WTC11 (cell line): Measurements from ENCODE around the gene HNRNPM. TPM values are rescaled to one million over a fixed set of nuclear protein-coding genes. Genes with fewer than 3 reads are reported as not detected.

Source experiments
- ATAC-seq: fragments of 200-7000 bp; cut with Tn5 transposase; 2 replicates; pipeline ENCODE4 v1.10.0; 2021; ENCODE audit warnings: mild to moderate bottlenecking, moderate library complexity
- CTCF ChIA-PET: fragments of 300-600 bp; sonication (Branson Sonifier 250); formaldehyde crosslinking; loops from one replicate; lab custom pipeline; 2021; ENCODE audit warnings: antibody characterized with exemption; lab: Charles Lee
- POLR2A ChIA-PET: fragments of 350-600 bp; sonication (Branson Sonifier 250); formaldehyde crosslinking; loops from one replicate; lab custom pipeline; 2021; ENCODE audit warnings: antibody characterized with exemption; lab: Charles Lee
- DNase-seq: peaks from one replicate; pipeline ENCODE4 v3.0.0; 2021; ENCODE audit warnings: low spot score
- H3K27ac Mint-ChIP-seq: 2 replicates; pipeline ENCODE4 v1.8.0; 2021; ENCODE audit warnings: mixed read lengths
- H3K27me3 Mint-ChIP-seq: 2 replicates; pipeline ENCODE4 v1.8.0; 2021; ENCODE audit warnings: low read depth, mild to moderate bottlenecking, moderate library complexity, mixed read lengths
- H3K36me3 Mint-ChIP-seq: 2 replicates; pipeline ENCODE4 v1.8.0; 2021; ENCODE audit warnings: mixed read lengths
- H3K4me1 Mint-ChIP-seq: 2 replicates; pipeline ENCODE4 v1.8.0; 2022; ENCODE audit warnings: mixed read lengths
- H3K4me3 Mint-ChIP-seq: 2 replicates; pipeline ENCODE4 v1.8.0; 2021; ENCODE audit warnings: mild to moderate bottlenecking, moderate library complexity, mixed read lengths
- H3K9me3 Mint-ChIP-seq: 2 replicates; pipeline ENCODE4 v1.8.0; 2021; ENCODE audit warnings: mixed read lengths
- E2F5 ChIP-seq: sonication (generic); formaldehyde crosslinking; IDR thresholded peaks from 2 replicates; pipeline ENCODE4 v1.8.1; 2022; ENCODE audit warnings: mild to moderate bottlenecking, moderate library complexity, missing genetic modification reagents
- ELF4 ChIP-seq: sonication (generic); formaldehyde crosslinking; IDR thresholded peaks from 2 replicates; pipeline ENCODE4 v1.8.1; 2022; ENCODE audit warnings: low read depth, mild to moderate bottlenecking, moderate library complexity, missing genetic modification reagents
- ETV6 ChIP-seq: sonication (generic); formaldehyde crosslinking; IDR thresholded peaks from 2 replicates; pipeline ENCODE4 v1.8.1; 2022; ENCODE audit warnings: mild to moderate bottlenecking, missing genetic modification reagents
- FOXP1 ChIP-seq: sonication (generic); formaldehyde crosslinking; IDR thresholded peaks from 2 replicates; pipeline ENCODE4 v1.8.0; 2022; ENCODE audit warnings: missing genetic modification reagents, mild to moderate bottlenecking, moderate library complexity, borderline replicate concordance
- GABPB1 ChIP-seq: sonication (generic); formaldehyde crosslinking; IDR thresholded peaks from 2 replicates; pipeline ENCODE4 v1.8.1; 2023; ENCODE audit warnings: mild to moderate bottlenecking, missing genetic modification reagents
- GRHL2 ChIP-seq: fragments of 250-450 bp; sonication (Bioruptor Pico); IDR thresholded peaks from 2 replicates; pipeline ENCODE4 v1.8.0; 2022; ENCODE audit warnings: mild to moderate bottlenecking, moderate library complexity; ENCODE audit not compliant: insufficient replicate concordance, severe bottlenecking
- HMGA2 ChIP-seq: fragments of 250-450 bp; sonication (Bioruptor Pico); IDR thresholded peaks from 2 replicates; pipeline ENCODE4 v1.4.0; 2021; ENCODE audit warnings: mild to moderate bottlenecking, moderate library complexity
- IRF2 ChIP-seq: sonication (generic); formaldehyde crosslinking; IDR thresholded peaks from 2 replicates; pipeline ENCODE4 v1.8.0; 2022; ENCODE audit warnings: low read depth, missing genetic modification reagents, borderline replicate concordance
- MYBL2 ChIP-seq: sonication (generic); formaldehyde crosslinking; IDR thresholded peaks from 2 replicates; pipeline ENCODE4 v1.8.1; 2023; ENCODE audit warnings: mild to moderate bottlenecking, moderate library complexity, missing genetic modification reagents
- NR1H2 ChIP-seq: sonication (generic); formaldehyde crosslinking; IDR thresholded peaks from 2 replicates; pipeline ENCODE4 v1.9.0; 2021; ENCODE audit warnings: mild to moderate bottlenecking, moderate library complexity, missing genetic modification reagents
- PRRX2 ChIP-seq: fragments of 250-450 bp; sonication (Bioruptor Pico); IDR thresholded peaks from 2 replicates; pipeline ENCODE4 v1.8.0; 2021; ENCODE audit warnings: mild to moderate bottlenecking
- RELA ChIP-seq: sonication (generic); formaldehyde crosslinking; IDR thresholded peaks from 2 replicates; pipeline ENCODE4 v1.8.1; 2022; ENCODE audit warnings: missing genetic modification reagents, mild to moderate bottlenecking, borderline replicate concordance
- SMAD4 ChIP-seq: sonication (generic); formaldehyde crosslinking; IDR thresholded peaks from 2 replicates; pipeline ENCODE4 v1.8.0; 2022; ENCODE audit warnings: mild to moderate bottlenecking, missing genetic modification reagents
- SP1 ChIP-seq: sonication (generic); formaldehyde crosslinking; conservative IDR thresholded peaks from 2 replicates; pipeline ENCODE4 v1.8.1; 2022; ENCODE audit warnings: missing genetic modification reagents
- TEAD4 ChIP-seq: sonication (generic); formaldehyde crosslinking; IDR thresholded peaks from 2 replicates; pipeline ENCODE4 v1.8.0; 2022; ENCODE audit warnings: mild to moderate bottlenecking, missing genetic modification reagents
- TP53 ChIP-seq: sonication (generic); formaldehyde crosslinking; IDR thresholded peaks from 2 replicates; pipeline ENCODE4 v1.8.1; 2023; ENCODE audit warnings: mild to moderate bottlenecking, missing genetic modification reagents
- ZMAT4 ChIP-seq: fragments of 250-450 bp; sonication (Bioruptor Pico); IDR thresholded peaks from 2 replicates; pipeline ENCODE4 v1.9.0; 2021; ENCODE audit warnings: mild to moderate bottlenecking
- ZNF121 ChIP-seq: sonication (generic); formaldehyde crosslinking; IDR thresholded peaks from 2 replicates; pipeline ENCODE4 v1.8.0; 2023; ENCODE audit warnings: missing genetic modification reagents
- ZNF416 ChIP-seq: fragments of 250-450 bp; sonication (Bioruptor Pico); IDR thresholded peaks from 2 replicates; pipeline ENCODE4 v1.9.0; 2021; ENCODE audit warnings: mild to moderate bottlenecking, inconsistent platforms
- ZNF423 ChIP-seq: fragments of 250-450 bp; sonication (Bioruptor Pico); IDR thresholded peaks from 2 replicates; pipeline ENCODE4 v2.1.2; 2022; ENCODE audit warnings: mild to moderate bottlenecking, moderate library complexity
- total RNA-seq: library from RNA; stranded (reverse); gene quantifications from 3 replicates; pipeline ENCODE4 v1.2.3, GENCODE V29; 2021
- TF ChIP-seq, protein P1 (sequence below): fragments of 250-450 bp; sonication (Bioruptor Pico); IDR thresholded peaks from 2 replicates; pipeline ENCODE4 v1.9.0; 2021; ENCODE audit warnings: mild to moderate bottlenecking, borderline replicate concordance
- TF ChIP-seq, protein P2 (sequence below): sonication (generic); formaldehyde crosslinking; IDR thresholded peaks from 2 replicates; pipeline ENCODE4 v1.8.1; 2022; ENCODE audit warnings: mild to moderate bottlenecking, missing genetic modification reagents, moderate library complexity, borderline replicate concordance
- TF ChIP-seq, protein P3 (sequence below): sonication (generic); formaldehyde crosslinking; conservative IDR thresholded peaks from 2 replicates; pipeline ENCODE4 v1.8.1; 2022; ENCODE audit warnings: mild to moderate bottlenecking, missing genetic modification reagents

Gene HNRNPM
- total RNA-seq, 1 experiment from 2014 or later: 416 TPM

DNA sequence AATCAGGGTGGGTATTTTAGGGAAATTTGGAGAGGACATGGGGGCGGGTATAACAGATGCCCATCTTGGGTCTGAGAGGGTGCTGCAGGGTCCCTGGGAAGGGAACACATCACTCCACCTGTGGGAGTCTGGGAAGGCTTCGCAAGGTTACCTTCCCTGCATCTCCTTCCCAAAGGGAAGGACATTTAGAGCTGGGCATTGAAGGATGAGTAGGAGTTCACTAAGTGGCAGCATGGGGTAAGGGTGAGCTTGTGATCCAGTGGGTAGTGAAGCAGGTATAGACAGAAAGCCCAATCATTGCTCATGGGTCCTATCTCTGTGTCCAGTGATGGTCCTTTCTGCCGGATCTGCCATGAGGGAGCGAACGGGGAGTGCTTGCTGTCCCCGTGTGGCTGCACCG, 18.5 kb upstream of the HNRNPM start:
- no peak for TF ChIP-seq E2F5
- TF ChIP-seq RELA (CRISPR knock-in tag): no peak
- TF ChIP-seq SP1 (CRISPR knock-in tag): no peak
- no peak for TF ChIP-seq FOXP1
- TF ChIP-seq ZNF423: no peak
- TF ChIP-seq, protein P1, sequence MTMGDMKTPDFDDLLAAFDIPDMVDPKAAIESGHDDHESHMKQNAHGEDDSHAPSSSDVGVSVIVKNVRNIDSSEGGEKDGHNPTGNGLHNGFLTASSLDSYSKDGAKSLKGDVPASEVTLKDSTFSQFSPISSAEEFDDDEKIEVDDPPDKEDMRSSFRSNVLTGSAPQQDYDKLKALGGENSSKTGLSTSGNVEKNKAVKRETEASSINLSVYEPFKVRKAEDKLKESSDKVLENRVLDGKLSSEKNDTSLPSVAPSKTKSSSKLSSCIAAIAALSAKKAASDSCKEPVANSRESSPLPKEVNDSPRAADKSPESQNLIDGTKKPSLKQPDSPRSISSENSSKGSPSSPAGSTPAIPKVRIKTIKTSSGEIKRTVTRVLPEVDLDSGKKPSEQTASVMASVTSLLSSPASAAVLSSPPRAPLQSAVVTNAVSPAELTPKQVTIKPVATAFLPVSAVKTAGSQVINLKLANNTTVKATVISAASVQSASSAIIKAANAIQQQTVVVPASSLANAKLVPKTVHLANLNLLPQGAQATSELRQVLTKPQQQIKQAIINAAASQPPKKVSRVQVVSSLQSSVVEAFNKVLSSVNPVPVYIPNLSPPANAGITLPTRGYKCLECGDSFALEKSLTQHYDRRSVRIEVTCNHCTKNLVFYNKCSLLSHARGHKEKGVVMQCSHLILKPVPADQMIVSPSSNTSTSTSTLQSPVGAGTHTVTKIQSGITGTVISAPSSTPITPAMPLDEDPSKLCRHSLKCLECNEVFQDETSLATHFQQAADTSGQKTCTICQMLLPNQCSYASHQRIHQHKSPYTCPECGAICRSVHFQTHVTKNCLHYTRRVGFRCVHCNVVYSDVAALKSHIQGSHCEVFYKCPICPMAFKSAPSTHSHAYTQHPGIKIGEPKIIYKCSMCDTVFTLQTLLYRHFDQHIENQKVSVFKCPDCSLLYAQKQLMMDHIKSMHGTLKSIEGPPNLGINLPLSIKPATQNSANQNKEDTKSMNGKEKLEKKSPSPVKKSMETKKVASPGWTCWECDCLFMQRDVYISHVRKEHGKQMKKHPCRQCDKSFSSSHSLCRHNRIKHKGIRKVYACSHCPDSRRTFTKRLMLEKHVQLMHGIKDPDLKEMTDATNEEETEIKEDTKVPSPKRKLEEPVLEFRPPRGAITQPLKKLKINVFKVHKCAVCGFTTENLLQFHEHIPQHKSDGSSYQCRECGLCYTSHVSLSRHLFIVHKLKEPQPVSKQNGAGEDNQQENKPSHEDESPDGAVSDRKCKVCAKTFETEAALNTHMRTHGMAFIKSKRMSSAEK (CRISPR knock-in tag): no peak
- no peak for TF ChIP-seq GRHL2 (CRISPR knock-in tag)
- TF ChIP-seq NR1H2 (CRISPR knock-in tag): no peak
- TF ChIP-seq ETV6 (CRISPR knock-in tag): no peak
- no peak for TF ChIP-seq ELF4 (CRISPR knock-in tag)
- TF ChIP-seq, protein P2, sequence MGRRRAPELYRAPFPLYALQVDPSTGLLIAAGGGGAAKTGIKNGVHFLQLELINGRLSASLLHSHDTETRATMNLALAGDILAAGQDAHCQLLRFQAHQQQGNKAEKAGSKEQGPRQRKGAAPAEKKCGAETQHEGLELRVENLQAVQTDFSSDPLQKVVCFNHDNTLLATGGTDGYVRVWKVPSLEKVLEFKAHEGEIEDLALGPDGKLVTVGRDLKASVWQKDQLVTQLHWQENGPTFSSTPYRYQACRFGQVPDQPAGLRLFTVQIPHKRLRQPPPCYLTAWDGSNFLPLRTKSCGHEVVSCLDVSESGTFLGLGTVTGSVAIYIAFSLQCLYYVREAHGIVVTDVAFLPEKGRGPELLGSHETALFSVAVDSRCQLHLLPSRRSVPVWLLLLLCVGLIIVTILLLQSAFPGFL (CRISPR knock-in tag): no peak
- no peak for TF ChIP-seq MYBL2
- no peak for TF ChIP-seq GABPB1 (CRISPR knock-in tag)
- TF ChIP-seq ZMAT4: no peak
- no peak for TF ChIP-seq ZNF121 (CRISPR knock-in tag)
- TF ChIP-seq IRF2 (CRISPR knock-in tag): no peak
- TF ChIP-seq TP53: no peak
- TF ChIP-seq, protein P3, sequence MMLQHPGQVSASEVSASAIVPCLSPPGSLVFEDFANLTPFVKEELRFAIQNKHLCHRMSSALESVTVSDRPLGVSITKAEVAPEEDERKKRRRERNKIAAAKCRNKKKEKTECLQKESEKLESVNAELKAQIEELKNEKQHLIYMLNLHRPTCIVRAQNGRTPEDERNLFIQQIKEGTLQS (CRISPR knock-in tag): no peak
- TF ChIP-seq HMGA2 (CRISPR knock-in tag): no peak
- CTCF ChIA-PET: interaction anchor here (0.6 to 6.8 kb wide), 7 partner anchors 12 to 97 kb away, joined by 3 to 58 read pairs (median 4); partner anchors contain the start of genes MARCHF2 and RAB11B
- H3K27ac Mint-ChIP-seq: no peak overlapping the region
- H3K27me3 Mint-ChIP-seq: no peaks in the 10 kb centered on the region
- no peak for ATAC-seq
- no peak overlapping the region for H3K4me3 Mint-ChIP-seq
- POLR2A ChIA-PET: no interaction called here
- no peak for DNase-seq
- H3K36me3 Mint-ChIP-seq: peaks cover 5% of the 10 kb centered on the region; the same call in 1 of the 2 replicates
- H3K4me1 Mint-ChIP-seq: no peaks in the 10 kb centered on the region
- H3K9me3 Mint-ChIP-seq: no peaks in the 10 kb centered on the region

- 0 out of 2 replicates have a peak, but pooled peaks cover 3% of the 10 kb centered on the region for H3K36me3 Mint-ChIP-seq
- no peaks in the 10 kb centered on the region for H3K9me3 Mint-ChIP-seq
- no peaks in the 10 kb centered on the region for H3K4me1 Mint-ChIP-seq
- ATAC-seq (no peak), DNase-seq (no peak)
- H3K27ac Mint-ChIP-seq: no peak overlapping the region; the same call in 1 of the 2 replicates
- H3K27me3 Mint-ChIP-seq: no peaks in the 10 kb centered on the region
- ChIA-PET CTCF (interaction anchor here (1.2 kb wide), 1 partner anchor 16 kb away, joined by 4 read pairs; the partner anchor contains the start of gene MARCHF2), POLR2A (no interaction called here)
- TF ChIP-seq PRRX2: no peak
- TF ChIP-seq ZNF416: no peak
- TF ChIP-seq SMAD4 (CRISPR knock-in tag): no peak
- no peak for TF ChIP-seq TEAD4
- H3K4me3 Mint-ChIP-seq: no peak overlapping the region
Measured at GRCh38 chr19:8429044-8429443, 15.7 kb upstream of the HNRNPM start.
